SK-N-SH treated with all-trans-retinoic acid at 6 μM for 48 hours (cell line): ENCODE results near the gene SLC25A52.

Experiments used
- ATAC-seq: fragments of 200-7000 bp; cut with Tn5 transposase; 3 replicates; pipeline ENCODE4 v1.9.1; 2020; ENCODE audit warnings: mild to moderate bottlenecking, moderate library complexity
- BACH2 ChIP-seq: fragments of 250-450 bp; sonication (Bioruptor Pico); IDR thresholded peaks from 2 replicates; pipeline ENCODE4 v1.9.0; 2021; ENCODE audit warnings: mild to moderate bottlenecking, borderline replicate concordance
- CSDC2 ChIP-seq: fragments of 250-450 bp; sonication (Bioruptor Pico); IDR thresholded peaks from 2 replicates; pipeline ENCODE4 v1.5.0; 2020; ENCODE audit warnings: mild to moderate bottlenecking, moderate library complexity
- ESRRG ChIP-seq: fragments of 250-450 bp; sonication (Bioruptor Pico); IDR thresholded peaks from 2 replicates; pipeline ENCODE4 v1.6.1; 2021; ENCODE audit warnings: mild to moderate bottlenecking
- ISL1 ChIP-seq: fragments of 250-450 bp; sonication (Bioruptor Pico); IDR thresholded peaks from 2 replicates; pipeline ENCODE4 v2.1.2; 2022; ENCODE audit warnings: mild to moderate bottlenecking, moderate library complexity
- OSR1 ChIP-seq: fragments of 250-450 bp; sonication (Bioruptor Pico); IDR thresholded peaks from 2 replicates; pipeline ENCODE4 v1.8.0; 2022; ENCODE audit warnings: moderate library complexity, mild to moderate bottlenecking, inconsistent platforms
- PPARA ChIP-seq: fragments of 250-450 bp; sonication (Bioruptor Pico); IDR thresholded peaks from 2 replicates; pipeline ENCODE4 v1.5.0; 2020; ENCODE audit warnings: mild to moderate bottlenecking, borderline replicate concordance
- RARB ChIP-seq: fragments of 250-450 bp; sonication (Bioruptor Pico); IDR thresholded peaks from 2 replicates; pipeline ENCODE4 v1.8.0; 2021; ENCODE audit warnings: mild to moderate bottlenecking, moderate library complexity
- SNAI2 ChIP-seq: fragments of 250-450 bp; sonication (Bioruptor Pico); IDR thresholded peaks from 2 replicates; pipeline ENCODE4 v1.5.0; 2020; ENCODE audit warnings: mild to moderate bottlenecking, moderate library complexity
- TCF4 ChIP-seq: fragments of 250-450 bp; sonication (Bioruptor Pico); IDR thresholded peaks from 2 replicates; pipeline ENCODE4 v1.8.0; 2021; ENCODE audit warnings: mild to moderate bottlenecking, moderate library complexity, borderline replicate concordance
- TOX ChIP-seq: fragments of 250-450 bp; sonication (Bioruptor Pico); IDR thresholded peaks from 2 replicates; pipeline ENCODE4 v1.8.0; 2021; ENCODE audit warnings: mild to moderate bottlenecking, moderate library complexity, borderline replicate concordance
- ZFP3 ChIP-seq: fragments of 250-450 bp; sonication (Bioruptor Pico); IDR thresholded peaks from 2 replicates; pipeline ENCODE4 v1.5.0; 2020; ENCODE audit warnings: mild to moderate bottlenecking, moderate library complexity
- ZFP30 ChIP-seq: fragments of 450-650 bp; formaldehyde crosslinking; IDR thresholded peaks from 2 replicates; pipeline ENCODE4 v1.5.0; 2022; ENCODE audit warnings: mild to moderate bottlenecking, moderate library complexity
- ZNF565 ChIP-seq: fragments of 450-650 bp; formaldehyde crosslinking; conservative IDR thresholded peaks from 2 replicates; pipeline ENCODE4 v1.5.0; 2020; ENCODE audit warnings: low read depth, mild to moderate bottlenecking, moderate library complexity
- ZNF8 ChIP-seq: fragments of 450-650 bp; formaldehyde crosslinking; IDR thresholded peaks from 2 replicates; pipeline ENCODE4 v1.5.0; 2020; ENCODE audit warnings: mild to moderate bottlenecking, moderate library complexity
- TF ChIP-seq, protein P1 (sequence below): fragments of 250-450 bp; sonication (Bioruptor Pico); IDR thresholded peaks from 2 replicates; pipeline ENCODE4 v1.8.0; 2021; ENCODE audit warnings: low read depth, mild to moderate bottlenecking, moderate library complexity, borderline replicate concordance
- TF ChIP-seq, protein P2 (sequence below): fragments of 250-450 bp; sonication (Bioruptor Pico); IDR thresholded peaks from 2 replicates; pipeline ENCODE4 v1.5.1; 2020; ENCODE audit warnings: low read depth, mild to moderate bottlenecking, moderate library complexity
- TF ChIP-seq, protein P3 (sequence below): fragments of 250-450 bp; sonication (Bioruptor Pico); IDR thresholded peaks from 2 replicates; pipeline ENCODE4 v1.5.0; 2020; ENCODE audit warnings: mild to moderate bottlenecking, moderate library complexity
- TF ChIP-seq, protein P4 (sequence below): fragments of 250-450 bp; sonication (Bioruptor Pico); IDR thresholded peaks from 2 replicates; pipeline ENCODE4 v1.8.0; 2020; ENCODE audit warnings: mild to moderate bottlenecking, moderate library complexity, borderline replicate concordance

SLC25A52 gene

DNA sequence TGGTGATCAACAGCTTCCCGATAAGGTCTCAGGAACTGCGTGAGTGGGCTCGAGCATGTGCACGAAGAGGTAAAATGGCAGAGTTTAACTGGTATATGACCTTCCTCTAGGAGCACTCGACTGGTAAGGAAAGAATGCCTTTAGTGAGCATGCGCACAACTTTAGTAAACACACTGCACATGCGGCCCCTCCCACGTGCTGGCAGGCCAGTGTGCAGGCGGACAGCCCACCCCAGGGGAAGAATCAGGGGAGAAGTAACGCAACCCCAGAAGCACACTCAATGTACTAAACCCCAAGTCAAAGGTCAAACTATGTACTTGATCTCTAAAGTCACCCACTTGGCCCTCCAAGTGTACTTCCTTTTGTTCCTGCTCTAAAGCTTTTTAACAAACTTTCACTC, 28.7 kb upstream of the SLC25A52 start:
- ATAC-seq = no peak
- TF ChIP-seq TOX (CRISPR knock-in tag) = no peak

DNA sequence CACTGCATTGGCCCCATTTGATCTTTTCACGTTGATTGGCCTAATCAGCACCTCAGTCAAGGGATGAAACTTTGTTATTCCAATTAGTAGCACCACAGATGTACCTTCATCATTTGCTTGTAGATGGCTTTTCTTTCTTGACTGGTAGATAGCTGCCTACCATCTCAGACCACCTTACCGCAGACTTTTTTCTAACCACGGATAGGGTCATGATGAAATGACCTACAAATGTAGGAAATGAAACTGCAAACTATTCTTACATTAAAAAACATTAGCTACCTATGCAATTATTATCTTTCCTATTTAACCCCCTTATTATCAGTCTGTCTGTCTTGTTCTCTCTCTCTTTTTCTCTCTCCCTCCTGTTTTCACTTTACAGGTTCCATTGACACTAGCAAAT, 22.4 kb upstream of the SLC25A52 start:
- ATAC-seq = no peak
- TF ChIP-seq, protein P1, sequence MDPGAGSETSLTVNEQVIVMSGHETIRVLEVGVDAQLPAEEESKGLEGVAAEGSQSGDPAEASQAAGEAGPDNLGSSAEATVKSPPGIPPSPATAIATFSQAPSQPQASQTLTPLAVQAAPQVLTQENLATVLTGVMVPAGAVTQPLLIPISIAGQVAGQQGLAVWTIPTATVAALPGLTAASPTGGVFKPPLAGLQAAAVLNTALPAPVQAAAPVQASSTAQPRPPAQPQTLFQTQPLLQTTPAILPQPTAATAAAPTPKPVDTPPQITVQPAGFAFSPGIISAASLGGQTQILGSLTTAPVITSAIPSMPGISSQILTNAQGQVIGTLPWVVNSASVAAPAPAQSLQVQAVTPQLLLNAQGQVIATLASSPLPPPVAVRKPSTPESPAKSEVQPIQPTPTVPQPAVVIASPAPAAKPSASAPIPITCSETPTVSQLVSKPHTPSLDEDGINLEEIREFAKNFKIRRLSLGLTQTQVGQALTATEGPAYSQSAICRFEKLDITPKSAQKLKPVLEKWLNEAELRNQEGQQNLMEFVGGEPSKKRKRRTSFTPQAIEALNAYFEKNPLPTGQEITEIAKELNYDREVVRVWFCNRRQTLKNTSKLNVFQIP = no peak
- TF ChIP-seq PPARA (CRISPR knock-in tag) (no peak), ZNF565 (CRISPR knock-in tag) (no peak), TOX (CRISPR knock-in tag) (no peak), SNAI2 (no peak), ESRRG (CRISPR knock-in tag) (no peak), BACH2 (CRISPR knock-in tag) (no peak), ISL1 (CRISPR knock-in tag) (no peak), OSR1 (CRISPR knock-in tag) (no peak), ZNF8 (CRISPR knock-in tag) (no peak), CSDC2 (CRISPR knock-in tag) (no peak)
- TF ChIP-seq, protein P2, sequence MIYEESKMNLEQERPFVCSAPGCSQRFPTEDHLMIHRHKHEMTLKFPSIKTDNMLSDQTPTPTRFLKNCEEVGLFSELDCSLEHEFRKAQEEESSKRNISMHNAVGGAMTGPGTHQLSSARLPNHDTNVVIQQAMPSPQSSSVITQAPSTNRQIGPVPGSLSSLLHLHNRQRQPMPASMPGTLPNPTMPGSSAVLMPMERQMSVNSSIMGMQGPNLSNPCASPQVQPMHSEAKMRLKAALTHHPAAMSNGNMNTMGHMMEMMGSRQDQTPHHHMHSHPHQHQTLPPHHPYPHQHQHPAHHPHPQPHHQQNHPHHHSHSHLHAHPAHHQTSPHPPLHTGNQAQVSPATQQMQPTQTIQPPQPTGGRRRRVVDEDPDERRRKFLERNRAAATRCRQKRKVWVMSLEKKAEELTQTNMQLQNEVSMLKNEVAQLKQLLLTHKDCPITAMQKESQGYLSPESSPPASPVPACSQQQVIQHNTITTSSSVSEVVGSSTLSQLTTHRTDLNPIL = no peak
- TF ChIP-seq, protein P3, sequence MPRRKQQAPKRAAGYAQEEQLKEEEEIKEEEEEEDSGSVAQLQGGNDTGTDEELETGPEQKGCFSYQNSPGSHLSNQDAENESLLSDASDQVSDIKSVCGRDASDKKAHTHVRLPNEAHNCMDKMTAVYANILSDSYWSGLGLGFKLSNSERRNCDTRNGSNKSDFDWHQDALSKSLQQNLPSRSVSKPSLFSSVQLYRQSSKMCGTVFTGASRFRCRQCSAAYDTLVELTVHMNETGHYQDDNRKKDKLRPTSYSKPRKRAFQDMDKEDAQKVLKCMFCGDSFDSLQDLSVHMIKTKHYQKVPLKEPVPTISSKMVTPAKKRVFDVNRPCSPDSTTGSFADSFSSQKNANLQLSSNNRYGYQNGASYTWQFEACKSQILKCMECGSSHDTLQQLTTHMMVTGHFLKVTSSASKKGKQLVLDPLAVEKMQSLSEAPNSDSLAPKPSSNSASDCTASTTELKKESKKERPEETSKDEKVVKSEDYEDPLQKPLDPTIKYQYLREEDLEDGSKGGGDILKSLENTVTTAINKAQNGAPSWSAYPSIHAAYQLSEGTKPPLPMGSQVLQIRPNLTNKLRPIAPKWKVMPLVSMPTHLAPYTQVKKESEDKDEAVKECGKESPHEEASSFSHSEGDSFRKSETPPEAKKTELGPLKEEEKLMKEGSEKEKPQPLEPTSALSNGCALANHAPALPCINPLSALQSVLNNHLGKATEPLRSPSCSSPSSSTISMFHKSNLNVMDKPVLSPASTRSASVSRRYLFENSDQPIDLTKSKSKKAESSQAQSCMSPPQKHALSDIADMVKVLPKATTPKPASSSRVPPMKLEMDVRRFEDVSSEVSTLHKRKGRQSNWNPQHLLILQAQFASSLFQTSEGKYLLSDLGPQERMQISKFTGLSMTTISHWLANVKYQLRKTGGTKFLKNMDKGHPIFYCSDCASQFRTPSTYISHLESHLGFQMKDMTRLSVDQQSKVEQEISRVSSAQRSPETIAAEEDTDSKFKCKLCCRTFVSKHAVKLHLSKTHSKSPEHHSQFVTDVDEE (CRISPR knock-in tag) = no peak
- TF ChIP-seq, protein P4, sequence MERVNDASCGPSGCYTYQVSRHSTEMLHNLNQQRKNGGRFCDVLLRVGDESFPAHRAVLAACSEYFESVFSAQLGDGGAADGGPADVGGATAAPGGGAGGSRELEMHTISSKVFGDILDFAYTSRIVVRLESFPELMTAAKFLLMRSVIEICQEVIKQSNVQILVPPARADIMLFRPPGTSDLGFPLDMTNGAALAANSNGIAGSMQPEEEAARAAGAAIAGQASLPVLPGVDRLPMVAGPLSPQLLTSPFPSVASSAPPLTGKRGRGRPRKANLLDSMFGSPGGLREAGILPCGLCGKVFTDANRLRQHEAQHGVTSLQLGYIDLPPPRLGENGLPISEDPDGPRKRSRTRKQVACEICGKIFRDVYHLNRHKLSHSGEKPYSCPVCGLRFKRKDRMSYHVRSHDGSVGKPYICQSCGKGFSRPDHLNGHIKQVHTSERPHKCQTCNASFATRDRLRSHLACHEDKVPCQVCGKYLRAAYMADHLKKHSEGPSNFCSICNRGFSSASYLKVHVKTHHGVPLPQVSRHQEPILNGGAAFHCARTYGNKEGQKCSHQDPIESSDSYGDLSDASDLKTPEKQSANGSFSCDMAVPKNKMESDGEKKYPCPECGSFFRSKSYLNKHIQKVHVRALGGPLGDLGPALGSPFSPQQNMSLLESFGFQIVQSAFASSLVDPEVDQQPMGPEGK (CRISPR knock-in tag) = no peak

DNA sequence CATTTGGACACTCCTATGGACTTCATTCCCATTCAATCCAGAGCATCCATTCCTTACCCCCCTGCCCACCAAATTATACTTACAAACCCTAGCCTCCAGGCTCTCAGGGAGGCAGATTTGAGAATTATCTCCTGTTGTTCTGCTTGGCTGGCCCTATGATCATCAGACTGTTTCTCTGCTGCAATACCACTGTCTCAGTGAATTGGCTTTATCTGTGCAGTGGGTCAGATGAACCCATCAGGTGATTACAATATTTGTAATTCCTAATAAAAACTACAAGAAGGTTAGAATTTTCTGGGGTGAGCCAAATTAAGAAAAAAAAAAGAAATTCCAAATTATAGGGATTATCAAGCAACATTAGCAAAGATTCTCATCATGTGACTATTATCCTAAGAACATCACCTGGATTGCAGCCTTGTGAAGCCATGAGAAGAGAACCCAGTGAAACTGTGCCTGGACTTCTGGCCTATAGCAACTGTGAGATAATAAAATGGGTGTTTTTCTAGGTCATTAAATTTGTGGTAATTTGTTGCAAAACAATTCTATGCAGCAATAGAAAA, 17.8 kb upstream of the SLC25A52 start:
- ATAC-seq = no peak
- TF ChIP-seq PPARA (CRISPR knock-in tag) (no peak), TOX (CRISPR knock-in tag) (no peak), BACH2 (CRISPR knock-in tag) (no peak), RARB (CRISPR knock-in tag) (no peak), TCF4 (CRISPR knock-in tag) (no peak), ESRRG (CRISPR knock-in tag) (no peak), SNAI2 (no peak), ZFP30 (CRISPR knock-in tag) (no peak), ISL1 (CRISPR knock-in tag) (no peak), ZFP3 (no peak)
- TF ChIP-seq, protein P1 = no peak
- TF ChIP-seq, protein P4 (CRISPR knock-in tag) = no peak
- TF ChIP-seq, protein P3 (CRISPR knock-in tag) = no peak
- TF ChIP-seq, all 23 proteins: peak for 0
